Tibial nerve (tissue), 3 donors: ENCODE measurements around the gene SCN5A.

Experiments used
- POLR2A ChIP-seq, 2 donors: fragments of 450-650 bp; IDR thresholded peaks; one replicate each; pipeline ENCODE4 v1.6.1; 2017; ENCODE audit warnings: antibody characterized with exemption in 2 of 2, mild to moderate bottlenecking in 2 of 2, moderate library complexity in 2 of 2
- TF ChIP-seq, protein P1 (sequence below), 5 experiments: fragments of 200-600 bp in 3 of 5; fragments of 450-650 bp in 2 of 5; sonication (generic) in 3 of 5; IDR thresholded peaks; one replicate each; pipeline ENCODE4 v1.5.1; 2016 to 2019; ENCODE audit warnings: antibody characterized with exemption in 5 of 5, mild to moderate bottlenecking in 3 of 5, moderate library complexity in 2 of 5

DNA sequence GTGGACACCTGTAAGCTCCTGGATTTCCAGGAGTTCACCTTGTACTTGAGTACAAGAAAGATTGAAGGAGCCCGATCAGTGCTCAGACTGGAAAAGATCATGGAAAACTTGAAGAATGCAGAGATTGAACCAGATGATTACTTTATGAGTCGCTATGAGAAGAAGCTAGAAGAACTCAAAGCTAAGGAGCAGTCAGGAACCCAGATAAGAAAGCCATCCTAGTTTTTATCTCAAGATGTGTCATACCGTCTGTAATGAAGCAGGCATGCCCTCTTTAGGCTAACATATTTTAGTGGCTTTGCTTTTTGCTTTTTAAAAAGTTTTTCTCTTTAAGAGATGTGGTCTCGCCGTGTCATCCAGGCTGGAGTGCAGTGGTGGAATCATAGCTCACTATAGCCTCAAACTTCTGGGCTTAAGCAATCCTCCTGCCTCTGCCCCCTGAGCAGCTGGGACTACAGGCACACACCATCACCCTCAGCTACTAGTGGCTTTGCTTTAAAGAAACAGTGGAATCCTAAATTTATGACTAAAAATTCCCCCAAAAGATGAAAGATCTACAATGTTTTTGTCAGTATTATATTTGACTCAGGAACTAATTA lies 125.2 kb downstream of the SCN5A start:
- TF ChIP-seq, protein P1, sequence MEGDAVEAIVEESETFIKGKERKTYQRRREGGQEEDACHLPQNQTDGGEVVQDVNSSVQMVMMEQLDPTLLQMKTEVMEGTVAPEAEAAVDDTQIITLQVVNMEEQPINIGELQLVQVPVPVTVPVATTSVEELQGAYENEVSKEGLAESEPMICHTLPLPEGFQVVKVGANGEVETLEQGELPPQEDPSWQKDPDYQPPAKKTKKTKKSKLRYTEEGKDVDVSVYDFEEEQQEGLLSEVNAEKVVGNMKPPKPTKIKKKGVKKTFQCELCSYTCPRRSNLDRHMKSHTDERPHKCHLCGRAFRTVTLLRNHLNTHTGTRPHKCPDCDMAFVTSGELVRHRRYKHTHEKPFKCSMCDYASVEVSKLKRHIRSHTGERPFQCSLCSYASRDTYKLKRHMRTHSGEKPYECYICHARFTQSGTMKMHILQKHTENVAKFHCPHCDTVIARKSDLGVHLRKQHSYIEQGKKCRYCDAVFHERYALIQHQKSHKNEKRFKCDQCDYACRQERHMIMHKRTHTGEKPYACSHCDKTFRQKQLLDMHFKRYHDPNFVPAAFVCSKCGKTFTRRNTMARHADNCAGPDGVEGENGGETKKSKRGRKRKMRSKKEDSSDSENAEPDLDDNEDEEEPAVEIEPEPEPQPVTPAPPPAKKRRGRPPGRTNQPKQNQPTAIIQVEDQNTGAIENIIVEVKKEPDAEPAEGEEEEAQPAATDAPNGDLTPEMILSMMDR (IDR thresholded peaks at IDR 0.05), result no peak
- TF ChIP-seq POLR2A (IDR thresholded peaks at IDR 0.05), result no peak
